Stomach (tissue), 4 donors: ENCODE results near the gene OTX1.

Experiments used
- CTCF ChIP-seq, 7 experiments: fragments of 450-650 bp in 4 of 7; fragments of 200-600 bp in 3 of 7; sonication (generic) in 3 of 7; IDR thresholded peaks; one replicate each; pipeline ENCODE4 v1.5.1; 2016 to 2019; ENCODE audit warnings: antibody characterized with exemption in 7 of 7, control low read depth in 2 of 7, mild to moderate bottlenecking in 1 of 7
- POLR2A ChIP-seq, 4 donors: fragments of 450-650 bp; IDR thresholded peaks; one replicate each; pipeline ENCODE4 v1.6.1; 2016; ENCODE audit warnings: antibody characterized with exemption in 4 of 4, control low read depth in 2 of 4, mild to moderate bottlenecking in 1 of 4, moderate library complexity in 1 of 4

- TF ChIP-seq POLR2A (IDR thresholded peaks at IDR 0.05) (no peak), CTCF (IDR thresholded peaks at IDR 0.05) (no peak)
Measured at GRCh38 chr2:63066838-63067237, 16.2 kb downstream of the OTX1 start.
